ENCODE results near the gene SURF1. TPM values are rescaled to one million over a fixed set of nuclear protein-coding genes. Genes with fewer than 3 reads are reported as not detected.

SURF1 gene
- polyA plus RNA-seq, 3 donors, result 60.5 to 140 (median 98.4) TPM

GRCh38 chr9:133396952-133397351, 40.7 kb upstream of the SURF1 start:
- intact Hi-C loops (cut with micrococcal nuclease), result no loop called here
- no peaks in the 10 kb centered on the region for H4K20me1 ChIP-seq (ENCODE audit: insufficient read depth, low read length)
- no peaks in the 10 kb centered on the region for H3K36me3 ChIP-seq (replicated peaks in 1 of 2; ENCODE audit: control insufficient read depth in 1 of 2, insufficient read depth in 2 of 2, low read length in 2 of 2)
- H3K4me2 ChIP-seq (replicated peaks; ENCODE audit: extremely low read depth, low read length, poor library complexity, severe bottlenecking), result no peak overlapping the region
- no peaks in the 10 kb centered on the region for H3K4me1 Mint-ChIP-seq
- no peak overlapping the region for H3K4me3 ChIP-seq (replicated peaks in 1 of 3; ENCODE audit: low read depth in 2 of 3, low read length in 3 of 3)
- H3K27me3 ChIP-seq (ENCODE audit: control insufficient read depth in 2 of 2, insufficient read depth in 2 of 2, low read length in 2 of 2), result no peaks in the 10 kb centered on the region
- H3K27ac Mint-ChIP-seq, result no peak overlapping the region
- H3K9me3 ChIP-seq (replicated peaks in 1 of 2; ENCODE audit: control insufficient read depth in 1 of 2, insufficient read depth in 1 of 2, low read length in 2 of 2), result no peaks in the 10 kb centered on the region
- no peak for TF ChIP-seq CTCF (IDR thresholded peaks at IDR 0.05)
- H3K27ac ChIP-seq (ENCODE audit: low read depth in 1 of 2, low read length in 2 of 2), result no peak overlapping the region
- peaks cover 0 to 3% (median 0%) of the 10 kb centered on the region in 7 donors for H3K9me3 Mint-ChIP-seq
- H3K4me3 Mint-ChIP-seq, result no peak overlapping the region
- DNase-seq, result no peak
- peaks cover 0 to 20% (median 10%) of the 10 kb centered on the region in 3 donors for H3K27me3 Mint-ChIP-seq (ENCODE audit: low read depth in 3 of 3)
- no peak overlapping the region for H2AFZ ChIP-seq (ENCODE audit: insufficient read depth, low read depth, low read length, poor library complexity, severe bottlenecking)
- WGBS (ENCODE audit: insufficient coverage), result 54% methylated on average over 13 of the region's 14 CpGs
- H3K36me3 Mint-ChIP-seq, result no peaks in the 10 kb centered on the region
- no peak overlapping the region for H3K9ac ChIP-seq (ENCODE audit: insufficient read depth, low read length, poor library complexity, severe bottlenecking)
- no peaks in the 10 kb centered on the region for H3K4me1 ChIP-seq (ENCODE audit: control insufficient read depth in 1 of 2, insufficient read depth in 2 of 2, low read length in 2 of 2)
- H3K79me2 ChIP-seq (ENCODE audit: insufficient read depth, low read length), result no peaks in the 10 kb centered on the region

- 35% methylated on average over 2 of the region's 8 CpGs for WGBS (ENCODE audit: insufficient coverage)
- H3K4me1 ChIP-seq (ENCODE audit: control insufficient read depth in 1 of 2, insufficient read depth in 2 of 2, low read length in 2 of 2), result no peaks in the 10 kb centered on the region
- Mint-ChIP-seq H3K4me1 (no peaks in the 10 kb centered on the region), H3K4me3 (no peak overlapping the region), H3K27ac (no peak overlapping the region), H3K36me3 (no peaks in the 10 kb centered on the region), H3K27me3 (ENCODE audit: low read depth in 3 of 3) (peaks cover 0 to 20% (median 8%) of the 10 kb centered on the region in 3 donors), H3K9me3 (peaks cover 0 to 3% (median 0%) of the 10 kb centered on the region in 7 donors)
- intact Hi-C loops (cut with micrococcal nuclease), result no loop called here
- no peak overlapping the region for H3K4me3 ChIP-seq (replicated peaks in 1 of 3; ENCODE audit: low read depth in 2 of 3, low read length in 3 of 3)
- H3K9ac ChIP-seq (ENCODE audit: insufficient read depth, low read length, poor library complexity, severe bottlenecking), result no peak overlapping the region
- no peaks in the 10 kb centered on the region for H3K79me2 ChIP-seq (ENCODE audit: insufficient read depth, low read length)
- DNase-seq, result no peak
- H3K27me3 ChIP-seq (ENCODE audit: control insufficient read depth in 2 of 2, insufficient read depth in 2 of 2, low read length in 2 of 2), result no peaks in the 10 kb centered on the region
- TF ChIP-seq CTCF (IDR thresholded peaks at IDR 0.05), result no peak
- H3K36me3 ChIP-seq (replicated peaks in 1 of 2; ENCODE audit: control insufficient read depth in 1 of 2, insufficient read depth in 2 of 2, low read length in 2 of 2), result no peaks in the 10 kb centered on the region
- no peaks in the 10 kb centered on the region for H3K9me3 ChIP-seq (replicated peaks in 1 of 2; ENCODE audit: control insufficient read depth in 1 of 2, insufficient read depth in 1 of 2, low read length in 2 of 2)
- no peak overlapping the region for H3K4me2 ChIP-seq (replicated peaks; ENCODE audit: extremely low read depth, low read length, poor library complexity, severe bottlenecking)
- H4K20me1 ChIP-seq (ENCODE audit: insufficient read depth, low read length), result no peaks in the 10 kb centered on the region
- H2AFZ ChIP-seq (ENCODE audit: insufficient read depth, low read depth, low read length, poor library complexity, severe bottlenecking), result no peak overlapping the region
- H3K27ac ChIP-seq (ENCODE audit: low read depth in 1 of 2, low read length in 2 of 2), result no peak overlapping the region
Measured at GRCh38 chr9:133394687-133395271, 38.5 kb upstream of the SURF1 start.

Data from CD14-positive monocyte (primary cell).